ENCODE measurements around the gene TSEN54. TPM values are rescaled to one million over a fixed set of nuclear protein-coding genes. Genes with fewer than 3 reads are reported as not detected.

Gene TSEN54
- total RNA-seq, 1 donor from 2014 or later, result 23.3 TPM

GRCh38 chr17:75550139-75550465 is 33.8 kb downstream of the TSEN54 start:
- Mint-ChIP-seq H3K36me3 (ENCODE audit: unreplicated experiment) (no peaks in the 10 kb centered on the region), H3K4me3 (ENCODE audit: unreplicated experiment) (no peak overlapping the region), H3K27me3 (ENCODE audit: unreplicated experiment) (peaks cover 5% of the 10 kb centered on the region), H3K9me3 (ENCODE audit: unreplicated experiment) (no peaks in the 10 kb centered on the region), H3K4me1 (ENCODE audit: unreplicated experiment) (peaks cover 18% of the 10 kb centered on the region), H3K27ac (ENCODE audit: unreplicated experiment) (no peak overlapping the region)
- no peak for DNase-seq (ENCODE audit: extremely low spot score, unreplicated experiment)
- TF ChIP-seq, protein P1, sequence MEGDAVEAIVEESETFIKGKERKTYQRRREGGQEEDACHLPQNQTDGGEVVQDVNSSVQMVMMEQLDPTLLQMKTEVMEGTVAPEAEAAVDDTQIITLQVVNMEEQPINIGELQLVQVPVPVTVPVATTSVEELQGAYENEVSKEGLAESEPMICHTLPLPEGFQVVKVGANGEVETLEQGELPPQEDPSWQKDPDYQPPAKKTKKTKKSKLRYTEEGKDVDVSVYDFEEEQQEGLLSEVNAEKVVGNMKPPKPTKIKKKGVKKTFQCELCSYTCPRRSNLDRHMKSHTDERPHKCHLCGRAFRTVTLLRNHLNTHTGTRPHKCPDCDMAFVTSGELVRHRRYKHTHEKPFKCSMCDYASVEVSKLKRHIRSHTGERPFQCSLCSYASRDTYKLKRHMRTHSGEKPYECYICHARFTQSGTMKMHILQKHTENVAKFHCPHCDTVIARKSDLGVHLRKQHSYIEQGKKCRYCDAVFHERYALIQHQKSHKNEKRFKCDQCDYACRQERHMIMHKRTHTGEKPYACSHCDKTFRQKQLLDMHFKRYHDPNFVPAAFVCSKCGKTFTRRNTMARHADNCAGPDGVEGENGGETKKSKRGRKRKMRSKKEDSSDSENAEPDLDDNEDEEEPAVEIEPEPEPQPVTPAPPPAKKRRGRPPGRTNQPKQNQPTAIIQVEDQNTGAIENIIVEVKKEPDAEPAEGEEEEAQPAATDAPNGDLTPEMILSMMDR (IDR thresholded peaks at IDR 0.05), result no peak

GRCh38 chr17:75551266-75551665 is 34.9 kb downstream of the TSEN54 start:
- H3K9me3 Mint-ChIP-seq (ENCODE audit: unreplicated experiment), result no peaks in the 10 kb centered on the region
- peaks cover 5% of the 10 kb centered on the region for H3K27me3 Mint-ChIP-seq (ENCODE audit: unreplicated experiment)
- no peak overlapping the region for H3K27ac Mint-ChIP-seq (ENCODE audit: unreplicated experiment)
- no peak for DNase-seq (ENCODE audit: extremely low spot score, unreplicated experiment)
- TF ChIP-seq, protein P1 (IDR thresholded peaks at IDR 0.05), result no peak
- no peak overlapping the region for H3K4me3 Mint-ChIP-seq (ENCODE audit: unreplicated experiment)
- peaks cover 18% of the 10 kb centered on the region for H3K4me1 Mint-ChIP-seq (ENCODE audit: unreplicated experiment)
- H3K36me3 Mint-ChIP-seq (ENCODE audit: unreplicated experiment), result no peaks in the 10 kb centered on the region

- no peak overlapping the region for H3K4me3 Mint-ChIP-seq (ENCODE audit: unreplicated experiment)
- H3K9me3 Mint-ChIP-seq (ENCODE audit: unreplicated experiment), result no peaks in the 10 kb centered on the region
- no peak overlapping the region for H3K27ac Mint-ChIP-seq (ENCODE audit: unreplicated experiment)
- DNase-seq (ENCODE audit: extremely low spot score, unreplicated experiment), result no peak
- TF ChIP-seq, protein P1 (IDR thresholded peaks at IDR 0.05), result no peak
- H3K4me1 Mint-ChIP-seq (ENCODE audit: unreplicated experiment), result peaks cover 20% of the 10 kb centered on the region
- H3K27me3 Mint-ChIP-seq (ENCODE audit: unreplicated experiment), result peaks cover under 1% of the 10 kb centered on the region
- H3K36me3 Mint-ChIP-seq (ENCODE audit: unreplicated experiment), result no peaks in the 10 kb centered on the region
These were observed 36.3 kb downstream of the TSEN54 start for GRCh38 chr17:75552425-75553294.

- TF ChIP-seq, protein P1 (IDR thresholded peaks at IDR 0.05), result no peak
- DNase-seq (ENCODE audit: extremely low spot score, unreplicated experiment), result no peak
- no peak overlapping the region for H3K4me3 Mint-ChIP-seq (ENCODE audit: unreplicated experiment)
- H3K27me3 Mint-ChIP-seq (ENCODE audit: unreplicated experiment), result no peaks in the 10 kb centered on the region
- no peaks in the 10 kb centered on the region for H3K36me3 Mint-ChIP-seq (ENCODE audit: unreplicated experiment)
- H3K9me3 Mint-ChIP-seq (ENCODE audit: unreplicated experiment), result no peaks in the 10 kb centered on the region
- no peak overlapping the region for H3K27ac Mint-ChIP-seq (ENCODE audit: unreplicated experiment)
- H3K4me1 Mint-ChIP-seq (ENCODE audit: unreplicated experiment), result peaks cover 20% of the 10 kb centered on the region
These were observed 37.2 kb downstream of the TSEN54 start for GRCh38 chr17:75553295-75554110.

DNA sequence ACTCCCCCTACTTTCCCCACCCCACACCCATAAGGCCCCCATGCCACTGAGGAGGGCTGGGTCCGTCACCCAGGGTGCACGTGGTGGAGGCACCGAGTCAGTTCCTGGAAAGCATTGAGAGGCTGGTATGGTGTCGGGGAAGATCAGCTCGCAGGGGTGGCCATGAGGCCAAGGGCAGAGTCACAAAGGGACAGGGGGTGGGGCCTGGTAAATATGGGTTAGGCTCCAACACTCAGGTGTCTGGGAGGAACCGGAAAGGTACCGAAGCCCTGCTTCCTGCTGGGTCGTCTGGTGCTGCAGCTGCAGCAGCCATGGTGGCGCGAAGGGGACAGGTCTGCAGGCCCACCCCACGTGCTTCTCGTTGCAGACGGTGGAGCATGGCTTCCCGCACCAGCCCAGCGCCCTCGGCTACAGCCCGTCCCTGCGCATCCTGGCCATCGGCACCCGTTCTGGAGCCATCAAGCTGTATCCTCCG is 39.4 kb downstream of the TSEN54 start:
- no peak overlapping the region for H3K27ac Mint-ChIP-seq (ENCODE audit: unreplicated experiment)
- H3K27me3 Mint-ChIP-seq (ENCODE audit: unreplicated experiment), result no peaks in the 10 kb centered on the region
- TF ChIP-seq, protein P1 (IDR thresholded peaks at IDR 0.05), result no peak
- H3K9me3 Mint-ChIP-seq (ENCODE audit: unreplicated experiment), result no peaks in the 10 kb centered on the region
- H3K4me3 Mint-ChIP-seq (ENCODE audit: unreplicated experiment), result no peak overlapping the region
- no peak for DNase-seq (ENCODE audit: extremely low spot score, unreplicated experiment)
- H3K4me1 Mint-ChIP-seq (ENCODE audit: unreplicated experiment), result peaks cover 14% of the 10 kb centered on the region
- H3K36me3 Mint-ChIP-seq (ENCODE audit: unreplicated experiment), result no peaks in the 10 kb centered on the region

Measured in osteocyte (in vitro differentiated cells).